Tibial nerve (tissue), 4 donors: ENCODE data around the gene PICK1.

Experiments
- CTCF ChIP-seq, 5 experiments: fragments of 200-600 bp in 3 of 5; fragments of 450-650 bp in 2 of 5; sonication (generic) in 3 of 5; IDR thresholded peaks; one replicate each; pipeline ENCODE4 v1.5.1; 2016 to 2019; ENCODE audit warnings: antibody characterized with exemption in 5 of 5, mild to moderate bottlenecking in 3 of 5, moderate library complexity in 2 of 5
- EP300 ChIP-seq, 2 donors: sonication (generic); formaldehyde crosslinking; IDR thresholded peaks; one replicate each; pipeline ENCODE4 v1.6.1; 2017; ENCODE audit warnings: antibody characterized with exemption in 2 of 2, mild to moderate bottlenecking in 1 of 2

- TF ChIP-seq EP300 (IDR thresholded peaks at IDR 0.05) (peak in 1 of 2 donors; percentile 78), CTCF (IDR thresholded peaks at IDR 0.05) (no peak)
Measured at GRCh38 chr22:38032681-38033521, 24.3 kb upstream of the PICK1 start.
